BLaER1 treated with 17β-estradiol and CSF1 and Interleukin-3, amounts not matched to agents 10 nM and 100 nM (cell line): ENCODE results near the gene FAM107B.

ENCODE experiments used
- H3K27ac ChIP-seq, 11 experiments: shearing (Covaris generic); formaldehyde crosslinking; 2 replicates each; pipeline ENCODE4 v1.8.1; 2022
- H3K27me3 ChIP-seq, 11 experiments: shearing (Covaris generic); formaldehyde crosslinking; 2 replicates each; pipeline ENCODE4 v1.8.1; 2022
- H3K36me3 ChIP-seq, 11 experiments: shearing (Covaris generic); formaldehyde crosslinking; 2 replicates each; pipeline ENCODE4 v1.8.1; 2022
- H3K4me1 ChIP-seq, 10 experiments: shearing (Covaris generic); formaldehyde crosslinking; 2 replicates each; pipeline ENCODE4 v1.8.1; 2022
- H3K4me2 ChIP-seq, 11 experiments: shearing (Covaris generic); formaldehyde crosslinking; 2 replicates each; pipeline ENCODE4 v1.8.1; 2022
- H3K4me3 ChIP-seq, 10 experiments: shearing (Covaris generic); formaldehyde crosslinking; 2 replicates each; pipeline ENCODE4 v1.8.1; 2022
- H3K9ac ChIP-seq, 11 experiments: shearing (Covaris generic); formaldehyde crosslinking; 2 replicates each; pipeline ENCODE4 v1.8.1; 2022
- H3K9me3 ChIP-seq, 11 experiments: shearing (Covaris generic); formaldehyde crosslinking; replicated peaks in 1 of 11; 2 replicates each; pipeline ENCODE4 v1.8.1; 2022
- H4K20me1 ChIP-seq, 11 experiments: shearing (Covaris generic); formaldehyde crosslinking; 2 replicates each; pipeline ENCODE4 v1.8.1; 2022
- Cebpa-rat ChIP-seq, 11 experiments: shearing (Covaris generic); IDR thresholded peaks; 2 replicates each; pipeline ENCODE4 v1.8.1; 2022

The FAM107B gene

GRCh38 chr10:14684354-14684753, 90.3 kb downstream of the FAM107B start:
- Histone ChIP-seq H3K9ac (no peak overlapping the region), H3K4me2 (no peak overlapping the region), H3K9me3 (peaks cover 0 to 13% (median 4%) of the 10 kb centered on the region in 11 experiments; a peak in 3 of 22 replicates), H3K36me3 (no peaks in the 10 kb centered on the region), H3K4me1 (peaks cover 14 to 28% (median 24%) of the 10 kb centered on the region in 10 experiments), H4K20me1 (no peaks in the 10 kb centered on the region), H3K27me3 (no peaks in the 10 kb centered on the region), H3K4me3 (no peak overlapping the region), H3K27ac (no peak overlapping the region)
- no peak for TF ChIP-seq Cebpa-rat (IDR thresholded peaks at IDR 0.05)

DNA sequence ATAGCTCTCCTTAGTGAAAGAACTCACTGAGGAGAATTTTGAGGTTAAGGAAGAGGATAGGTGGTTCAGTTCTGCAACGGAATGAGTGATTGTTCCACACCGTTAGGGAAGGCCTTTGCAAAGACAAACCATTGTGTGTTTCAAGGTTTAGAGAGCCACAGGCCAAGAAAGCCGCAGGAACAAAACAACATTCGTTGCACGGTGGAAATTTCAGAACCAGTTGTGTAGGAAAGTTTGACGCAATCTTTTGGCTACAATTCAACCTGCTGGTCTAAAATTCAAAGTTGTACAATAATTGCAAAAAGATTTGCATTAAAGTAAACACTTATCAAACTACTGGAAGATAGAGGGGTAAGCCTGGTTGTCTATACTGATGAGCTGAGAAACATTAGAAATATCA, 91.4 kb downstream of the FAM107B start:
- Histone ChIP-seq H4K20me1 (no peaks in the 10 kb centered on the region), H3K4me2 (no peak overlapping the region), H3K27me3 (no peaks in the 10 kb centered on the region), H3K4me1 (peaks cover 5 to 17% (median 13%) of the 10 kb centered on the region in 10 experiments), H3K9ac (no peak overlapping the region), H3K36me3 (no peaks in the 10 kb centered on the region), H3K27ac (no peak overlapping the region), H3K9me3 (peaks cover 0 to 13% (median 4%) of the 10 kb centered on the region in 11 experiments; a peak in 3 of 22 replicates), H3K4me3 (no peak overlapping the region)
- TF ChIP-seq Cebpa-rat (IDR thresholded peaks at IDR 0.05): no peak

DNA sequence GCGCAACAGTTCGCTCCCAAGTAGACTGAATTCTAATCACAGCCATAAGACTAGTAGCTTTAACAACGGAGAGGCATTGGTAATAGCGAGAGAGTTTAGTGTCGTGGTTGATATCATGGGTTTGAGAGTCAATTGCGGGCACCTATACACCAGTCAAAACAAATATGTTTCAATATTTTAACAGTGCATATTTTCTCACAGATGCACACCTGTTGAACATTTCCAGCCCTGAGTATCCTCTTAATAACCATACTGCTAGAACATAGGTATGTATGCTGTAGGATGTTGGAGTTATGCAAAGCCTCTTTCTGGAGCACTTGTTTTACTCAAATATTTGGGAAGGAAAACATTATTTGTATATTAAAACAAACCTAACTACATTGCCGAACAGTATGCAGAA, 92.9 kb downstream of the FAM107B start:
- H3K4me3 ChIP-seq: no peak overlapping the region
- peaks cover 0 to 7% (median 4%) of the 10 kb centered on the region in 10 experiments; a peak in 6 of 20 replicates for H3K4me1 ChIP-seq
- H3K36me3 ChIP-seq: no peaks in the 10 kb centered on the region
- H3K4me2 ChIP-seq: no peak overlapping the region
- H3K27me3 ChIP-seq: no peaks in the 10 kb centered on the region
- no peak overlapping the region for H3K27ac ChIP-seq
- H4K20me1 ChIP-seq: no peaks in the 10 kb centered on the region
- H3K9ac ChIP-seq: no peak overlapping the region
- peaks cover 0 to 13% (median 4%) of the 10 kb centered on the region in 11 experiments; a peak in 3 of 22 replicates for H3K9me3 ChIP-seq
- no peak for TF ChIP-seq Cebpa-rat (IDR thresholded peaks at IDR 0.05)

GRCh38 chr10:14681305-14681704, 93.4 kb downstream of the FAM107B start:
- Histone ChIP-seq H3K36me3 (no peaks in the 10 kb centered on the region), H3K27ac (no peak overlapping the region), H3K4me3 (no peak overlapping the region), H3K4me1 (peaks cover 0 to 2% (median 0%) of the 10 kb centered on the region in 10 experiments; a peak in 3 of 20 replicates), H3K27me3 (no peaks in the 10 kb centered on the region), H3K4me2 (no peak overlapping the region), H3K9ac (no peak overlapping the region), H3K9me3 (peaks cover 0 to 13% (median 4%) of the 10 kb centered on the region in 11 experiments; a peak in 3 of 22 replicates), H4K20me1 (no peaks in the 10 kb centered on the region)
- TF ChIP-seq Cebpa-rat (IDR thresholded peaks at IDR 0.05): no peak

DNA sequence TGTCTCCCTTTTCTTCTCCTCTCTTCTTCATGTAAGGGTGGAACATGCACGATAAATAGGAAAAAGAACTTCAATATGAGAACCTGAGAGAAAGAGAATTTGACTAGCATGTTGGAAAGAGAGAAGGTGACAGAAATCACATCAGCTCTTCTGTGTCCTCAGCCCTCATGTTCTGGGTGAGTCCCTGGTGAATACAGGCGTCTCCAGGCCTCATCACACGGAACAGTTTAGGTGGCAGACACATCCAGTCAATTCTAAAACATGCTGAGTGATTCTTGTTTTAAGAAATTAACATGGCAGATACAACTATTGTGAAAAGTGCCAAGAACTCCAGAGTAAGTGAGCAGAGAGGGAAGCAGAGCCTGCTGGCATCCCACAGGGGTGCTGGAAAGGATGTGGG, 96.1 kb downstream of the FAM107B start:
- Histone ChIP-seq H4K20me1 (no peaks in the 10 kb centered on the region), H3K27me3 (no peaks in the 10 kb centered on the region), H3K27ac (no peak overlapping the region), H3K4me2 (no peak overlapping the region), H3K9ac (no peak overlapping the region), H3K4me3 (no peak overlapping the region), H3K36me3 (no peaks in the 10 kb centered on the region), H3K4me1 (peaks cover 0 to 4% (median 0%) of the 10 kb centered on the region in 10 experiments; a peak in 3 of 20 replicates), H3K9me3 (peaks cover 0 to under 1% (median 0%) of the 10 kb centered on the region in 11 experiments; a peak in 1 of 22 replicates)
- TF ChIP-seq Cebpa-rat (IDR thresholded peaks at IDR 0.05): no peak

GRCh38 chr10:14676732-14677131, 98.0 kb downstream of the FAM107B start:
- peaks cover 0 to 7% (median 0%) of the 10 kb centered on the region in 10 experiments; a peak in 3 of 20 replicates for H3K4me1 ChIP-seq
- no peak overlapping the region for H3K4me2 ChIP-seq

GRCh38 chr10:14674376-14675050, 100.2 kb downstream of the FAM107B start:
- Histone ChIP-seq H3K4me3 (no peak overlapping the region), H4K20me1 (no peaks in the 10 kb centered on the region), H3K27me3 (no peaks in the 10 kb centered on the region), H3K36me3 (peaks cover 0 to 6% (median 0%) of the 10 kb centered on the region in 11 experiments; a peak in 1 of 22 replicates), H3K9me3 (peaks cover 10 to 18% (median 16%) of the 10 kb centered on the region in 11 experiments; a peak in 21 of 22 replicates), H3K4me1 (peaks cover 0 to 13% (median 0%) of the 10 kb centered on the region in 10 experiments; a peak in 3 of 20 replicates), H3K4me2 (0 out of 22 replicates have a peak overlapping the region, but pooled peaks of 1 of the 11 experiments have one; percentile 5), H3K27ac (no peak overlapping the region), H3K9ac (no peak overlapping the region)
- TF ChIP-seq Cebpa-rat (IDR thresholded peaks at IDR 0.05): no peak

More at GRCh38 chr10:14676732-14677131, 98.0 kb downstream of the FAM107B start:
- Histone ChIP-seq H3K4me3 (no peak overlapping the region), H3K27ac (no peak overlapping the region), H3K36me3 (no peaks in the 10 kb centered on the region), H4K20me1 (no peaks in the 10 kb centered on the region), H3K9ac (no peak overlapping the region), H3K27me3 (no peaks in the 10 kb centered on the region), H3K9me3 (peaks cover under 1 to 7% (median 4%) of the 10 kb centered on the region in 11 experiments; a peak in 12 of 22 replicates)
- TF ChIP-seq Cebpa-rat (IDR thresholded peaks at IDR 0.05): no peak

DNA sequence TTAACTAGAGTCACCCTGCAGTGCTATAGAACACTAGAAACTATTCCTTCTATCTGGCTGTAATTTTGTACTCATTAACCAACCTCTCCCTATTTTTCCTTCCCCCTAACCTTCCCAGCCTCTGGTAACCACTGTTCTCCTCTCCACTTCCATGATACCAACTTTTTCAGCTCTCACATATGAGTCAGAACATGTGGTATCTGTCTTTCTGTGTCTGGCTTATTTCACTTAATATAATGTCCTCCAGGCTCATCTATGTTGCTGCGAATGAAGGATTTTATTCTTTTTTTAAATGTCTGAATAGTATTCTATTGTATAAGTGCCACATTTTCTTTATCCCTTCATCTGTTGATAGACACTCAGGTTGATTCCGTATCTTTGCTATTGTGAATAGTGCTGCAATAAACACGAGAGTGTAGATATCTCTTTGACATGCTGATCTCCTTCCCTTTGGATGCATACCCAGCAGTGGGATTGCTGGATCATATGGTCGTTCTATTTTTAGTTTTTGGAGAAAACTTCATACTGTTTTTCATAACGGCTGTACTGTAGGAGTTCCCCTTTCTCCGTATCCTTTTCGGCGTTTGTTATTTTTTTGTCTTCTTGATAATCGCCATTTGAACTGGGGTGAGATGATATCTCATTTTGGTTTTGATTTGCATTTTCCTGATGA, 101.4 kb downstream of the FAM107B start:
- TF ChIP-seq Cebpa-rat (IDR thresholded peaks at IDR 0.05): no peak
- H3K27ac ChIP-seq: no peak overlapping the region
- H3K9ac ChIP-seq: no peak overlapping the region
- H3K4me2 ChIP-seq: 0 out of 22 replicates have a peak overlapping the region, but pooled peaks of 1 of the 11 experiments have one; percentile 3
- H3K27me3 ChIP-seq: no peaks in the 10 kb centered on the region
- no peaks in the 10 kb centered on the region for H4K20me1 ChIP-seq
- peaks cover 0 to 6% (median 0%) of the 10 kb centered on the region in 11 experiments; a peak in 1 of 22 replicates for H3K36me3 ChIP-seq
- peaks cover 0 to 13% (median 0%) of the 10 kb centered on the region in 10 experiments; a peak in 3 of 20 replicates for H3K4me1 ChIP-seq
- no peak overlapping the region for H3K4me3 ChIP-seq
- H3K9me3 ChIP-seq: peaks cover 10 to 18% (median 16%) of the 10 kb centered on the region in 11 experiments; a peak in 21 of 22 replicates

- no peaks in the 10 kb centered on the region for H3K27me3 ChIP-seq
- no peak overlapping the region for H3K4me3 ChIP-seq
- peaks cover 15 to 28% (median 20%) of the 10 kb centered on the region in 11 experiments for H3K9me3 ChIP-seq
- H3K9ac ChIP-seq: no peak overlapping the region
- peaks cover 0 to 13% (median 0%) of the 10 kb centered on the region in 10 experiments; a peak in 3 of 20 replicates for H3K4me1 ChIP-seq
- no peak overlapping the region for H3K27ac ChIP-seq
- TF ChIP-seq Cebpa-rat (IDR thresholded peaks at IDR 0.05): no peak
- no peaks in the 10 kb centered on the region for H4K20me1 ChIP-seq
- H3K36me3 ChIP-seq: peaks cover 0 to 6% (median 0%) of the 10 kb centered on the region in 11 experiments; a peak in 2 of 22 replicates
- H3K4me2 ChIP-seq: no peak overlapping the region
Observed at GRCh38 chr10:14671386-14671831, 103.3 kb downstream of the FAM107B start.
